OCI-M2 (cell line): Measurements from ENCODE around the gene PDCD6IP.
"Not testable (repeated sequence)": the region's sequence is repeated elsewhere in the genome, so short reads cannot be mapped to it uniquely, and the experiment has no call there.

Experiments used
- DNase-seq: peaks from one replicate; lab custom pipeline; 2025; ENCODE audit not compliant: unreplicated experiment; lab: John Stamatoyannopoulos, UW

Gene PDCD6IP

GRCh38 chr3:33848624-33849347 lies 50.4 kb downstream of the PDCD6IP start:
- DNase-seq = no peak

GRCh38 chr3:33850599-33850998 lies 52.2 kb downstream of the PDCD6IP start:
- DNase-seq = not testable (repeated sequence)

- not testable (repeated sequence) for DNase-seq
These were observed 57.0 kb downstream of the PDCD6IP start for GRCh38 chr3:33855407-33855806.

- no peak for DNase-seq
These were observed 57.6 kb downstream of the PDCD6IP start for GRCh38 chr3:33855884-33856546.

GRCh38 chr3:33857701-33858100 lies 59.3 kb downstream of the PDCD6IP start:
- not testable (repeated sequence) for DNase-seq

- no peak for DNase-seq
These were observed 59.7 kb downstream of the PDCD6IP start for GRCh38 chr3:33858131-33858530.

GRCh38 chr3:33860373-33861050 lies 62.1 kb downstream of the PDCD6IP start:
- DNase-seq = no peak

- no peak for DNase-seq
These were observed 66.7 kb downstream of the PDCD6IP start for GRCh38 chr3:33865133-33865532.

GRCh38 chr3:33868309-33868708 lies 69.9 kb downstream of the PDCD6IP start:
- no peak for DNase-seq

GRCh38 chr3:33869977-33870376 lies 71.5 kb downstream of the PDCD6IP start:
- DNase-seq = no peak

GRCh38 chr3:33874815-33875214 lies 76.4 kb downstream of the PDCD6IP start:
- no peak for DNase-seq

GRCh38 chr3:33875680-33876079 lies 77.2 kb downstream of the PDCD6IP start:
- no peak for DNase-seq

- no peak for DNase-seq
These were observed 78.8 kb downstream of the PDCD6IP start for GRCh38 chr3:33877187-33877586.

- DNase-seq = no peak
These were observed 81.1 kb downstream of the PDCD6IP start for GRCh38 chr3:33879540-33879939.

GRCh38 chr3:33881156-33882064 lies 83.0 kb downstream of the PDCD6IP start:
- DNase-seq = no peak

GRCh38 chr3:33882296-33882695 lies 83.9 kb downstream of the PDCD6IP start:
- DNase-seq = no peak

- peak; percentile 69 for DNase-seq
These were observed 85.1 kb downstream of the PDCD6IP start for GRCh38 chr3:33883538-33883950.

GRCh38 chr3:33883951-33884561 lies 85.6 kb downstream of the PDCD6IP start:
- DNase-seq = no peak

- DNase-seq = no peak
These were observed 86.3 kb downstream of the PDCD6IP start for GRCh38 chr3:33884701-33885100.

GRCh38 chr3:33885496-33885895 lies 87.1 kb downstream of the PDCD6IP start:
- DNase-seq = no peak

- no peak for DNase-seq
These were observed 87.6 kb downstream of the PDCD6IP start for GRCh38 chr3:33886015-33886414.
